Ramos (cell line): ENCODE measurements around the gene TCF7L1.

ENCODE experiments used
- in situ Hi-C: fragments of 300-500 bp; cut with MboI; formaldehyde crosslinking; loops from one replicate; pipeline ENCODE4 v1.14.3; 2022; ENCODE audit warnings: low sequenced_read_pairs; ENCODE audit not compliant: unreplicated experiment

The TCF7L1 gene

DNA sequence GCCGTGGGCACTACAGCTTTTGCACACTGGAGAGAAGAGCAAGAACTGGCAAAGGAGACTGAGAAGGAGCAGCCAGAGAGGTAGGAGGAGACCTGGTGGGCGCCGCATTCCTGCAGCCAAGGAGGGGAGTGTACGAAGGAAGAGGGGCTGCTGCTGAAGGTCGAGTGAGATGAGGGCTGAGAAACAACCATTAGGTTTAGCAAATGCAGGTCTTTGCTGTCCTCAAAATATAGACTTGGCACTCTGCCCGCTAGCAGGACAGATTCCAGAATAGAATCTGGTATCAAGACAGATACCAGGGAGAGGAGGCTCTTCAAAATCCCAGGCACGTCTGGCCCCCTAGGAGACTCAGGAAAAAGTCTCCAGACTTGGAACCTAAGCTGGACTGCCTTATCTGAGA, 111.6 kb downstream of the TCF7L1 start:
- in situ Hi-C loops: no loop called here

GRCh38 chr2:85245891-85246290, 112.7 kb downstream of the TCF7L1 start:
- in situ Hi-C loops: no loop called here

- in situ Hi-C loops: no loop called here
Measured at GRCh38 chr2:85246348-85246747, 113.2 kb downstream of the TCF7L1 start.

DNA sequence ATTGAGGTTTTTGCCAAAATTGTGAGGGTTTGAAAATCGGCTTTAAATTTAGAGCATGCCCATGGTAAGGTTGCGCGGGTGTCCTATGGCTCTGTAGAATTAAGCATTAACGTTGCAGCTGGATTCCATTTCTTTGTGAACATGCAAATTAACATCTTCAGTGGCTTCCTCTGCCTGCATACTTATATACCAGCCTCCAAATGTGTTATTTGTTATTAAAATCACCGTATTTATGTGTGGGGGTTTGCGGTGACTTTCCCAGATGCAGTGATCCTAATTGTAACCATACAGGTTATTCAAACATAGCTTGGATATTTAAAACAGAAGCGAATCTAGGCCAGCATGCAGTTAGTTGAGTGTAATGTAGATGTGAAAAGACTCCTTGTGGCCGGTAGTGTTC, 114.4 kb downstream of the TCF7L1 start:
- in situ Hi-C loops: no loop called here

GRCh38 chr2:85248773-85249509, 115.7 kb downstream of the TCF7L1 start:
- in situ Hi-C loops: no loop called here

- in situ Hi-C loops: no loop called here
Measured at GRCh38 chr2:85250045-85250444, 116.9 kb downstream of the TCF7L1 start.

GRCh38 chr2:85251070-85251616, 118.0 kb downstream of the TCF7L1 start:
- in situ Hi-C loops: no loop called here

DNA sequence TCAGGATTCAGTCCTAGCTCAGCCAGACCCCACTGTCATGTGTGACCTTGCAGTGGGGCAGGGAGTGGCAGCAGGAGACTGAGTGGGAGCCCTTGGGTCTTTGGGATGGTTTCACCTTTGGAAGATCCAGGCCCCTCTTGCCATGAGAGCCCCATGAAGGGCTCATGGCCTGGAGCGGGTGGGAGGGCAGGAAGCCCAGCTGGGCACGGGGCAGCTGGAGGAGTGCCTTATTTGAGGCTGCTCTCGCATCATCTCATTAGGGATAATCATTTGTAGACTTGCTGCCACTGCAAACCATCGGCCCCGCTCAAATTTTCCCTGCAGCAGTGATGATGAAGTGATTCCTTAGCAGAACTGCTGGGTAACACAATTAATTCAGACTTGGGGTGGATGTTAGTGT, 120.7 kb downstream of the TCF7L1 start:
- in situ Hi-C loops: no loop called here

GRCh38 chr2:85254540-85255300, 121.5 kb downstream of the TCF7L1 start:
- in situ Hi-C loops: no loop called here

GRCh38 chr2:85255456-85255812, 122.2 kb downstream of the TCF7L1 start:
- in situ Hi-C loops: no loop called here

- in situ Hi-C loops: no loop called here
Measured at GRCh38 chr2:85255813-85256594, 122.8 kb downstream of the TCF7L1 start.

DNA sequence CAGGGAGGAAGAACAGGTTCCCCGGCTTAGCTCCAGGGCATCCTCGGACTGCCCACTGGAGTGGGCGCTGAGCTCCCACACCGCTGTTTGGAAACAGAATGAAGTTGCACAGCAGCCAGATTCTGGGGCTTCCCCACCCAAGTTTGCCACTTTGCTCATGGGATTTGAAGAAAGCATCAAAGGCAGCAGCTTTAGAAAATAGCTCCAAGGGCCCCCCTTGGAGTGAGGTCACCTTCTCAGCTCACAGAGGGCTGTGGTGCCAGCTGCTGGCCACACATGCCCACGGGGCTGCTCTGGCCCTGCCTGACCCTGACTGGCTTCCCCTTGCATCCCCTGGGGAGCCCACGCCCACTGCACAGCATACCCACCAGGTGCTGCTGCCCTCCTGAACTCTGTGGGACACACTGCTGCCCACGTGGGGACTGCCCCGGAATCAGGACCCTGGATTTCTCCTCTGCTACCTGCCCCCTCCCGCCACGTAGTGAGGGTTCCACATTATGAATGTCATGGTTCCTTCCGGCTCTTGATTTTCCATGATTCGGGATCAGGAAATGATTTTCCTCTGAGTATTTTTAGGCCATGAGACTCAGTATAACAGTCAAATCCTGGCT, 124.3 kb downstream of the TCF7L1 start:
- in situ Hi-C loops: no loop called here

DNA sequence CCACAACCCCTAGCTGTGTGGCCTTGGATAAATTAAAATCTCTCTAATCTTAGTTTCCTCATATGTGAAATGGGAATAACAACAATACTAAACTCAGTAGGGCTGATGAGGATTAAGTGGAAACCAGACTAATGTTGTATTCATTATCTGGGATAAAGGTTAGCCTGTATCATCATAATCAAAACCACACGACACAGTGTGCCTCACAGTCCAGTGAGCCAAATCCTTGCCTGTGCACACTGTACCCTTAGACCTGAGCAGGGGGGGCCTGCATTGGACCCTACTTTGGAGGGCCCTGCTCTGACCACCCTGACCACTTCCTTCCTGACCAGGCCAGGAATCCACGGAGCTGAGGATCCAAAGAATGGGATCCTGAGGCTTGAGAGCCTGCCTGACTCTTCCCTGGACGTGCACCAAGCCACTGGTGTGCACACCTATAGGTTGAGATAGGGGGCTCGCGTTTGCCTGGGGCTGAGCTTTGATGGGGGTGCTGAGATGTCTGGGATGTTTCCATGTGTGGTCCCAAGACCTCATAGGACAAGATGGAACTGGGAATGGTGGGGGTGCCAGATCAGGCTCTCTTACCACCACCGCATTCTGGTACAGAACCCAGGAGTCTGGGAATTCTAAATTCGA, 124.9 kb downstream of the TCF7L1 start:
- in situ Hi-C loops: no loop called here

DNA sequence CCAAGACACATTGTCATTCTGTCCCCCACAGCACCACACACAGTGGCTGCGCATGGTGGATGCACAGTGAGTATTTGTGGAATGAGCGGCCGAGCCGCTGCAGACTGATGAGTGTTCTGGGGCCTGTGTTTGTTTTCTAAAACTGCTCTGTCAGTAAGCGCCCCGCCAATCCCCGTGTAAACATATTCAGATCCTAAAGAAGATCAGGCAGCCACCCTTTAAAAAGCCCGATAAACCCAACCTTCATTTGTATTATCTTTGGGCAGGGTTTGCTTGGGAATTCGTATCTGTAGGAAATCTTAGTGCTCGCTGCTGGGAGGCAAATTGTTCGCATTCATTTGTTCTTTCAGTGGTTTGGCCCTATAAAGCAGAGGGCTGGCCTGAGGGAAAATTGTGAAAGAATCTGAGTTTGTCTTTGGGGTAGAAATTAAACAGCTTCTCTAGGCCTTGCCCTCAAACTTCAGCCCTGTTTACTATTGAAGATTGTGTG, 126.0 kb downstream of the TCF7L1 start:
- in situ Hi-C loops: no loop called here

DNA sequence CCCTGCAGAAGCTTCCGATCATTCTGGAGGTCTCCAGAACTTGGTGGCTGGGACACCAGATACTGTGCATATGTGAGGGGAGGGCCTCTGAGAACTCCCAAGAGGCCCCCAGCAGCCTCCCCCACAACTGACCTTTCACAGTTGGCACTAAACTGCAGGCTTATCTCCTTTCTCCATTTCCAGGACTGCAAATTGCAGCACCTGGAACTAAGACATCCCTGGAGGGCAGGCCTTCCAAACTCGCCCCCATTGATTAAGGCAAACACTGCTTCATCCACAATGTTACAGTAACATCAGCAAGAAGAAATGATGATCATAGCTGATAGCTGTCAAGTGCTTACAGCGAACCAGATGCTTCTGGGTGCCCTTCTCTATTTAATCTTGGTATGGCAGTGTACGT, 126.7 kb downstream of the TCF7L1 start:
- in situ Hi-C loops: no loop called here

DNA sequence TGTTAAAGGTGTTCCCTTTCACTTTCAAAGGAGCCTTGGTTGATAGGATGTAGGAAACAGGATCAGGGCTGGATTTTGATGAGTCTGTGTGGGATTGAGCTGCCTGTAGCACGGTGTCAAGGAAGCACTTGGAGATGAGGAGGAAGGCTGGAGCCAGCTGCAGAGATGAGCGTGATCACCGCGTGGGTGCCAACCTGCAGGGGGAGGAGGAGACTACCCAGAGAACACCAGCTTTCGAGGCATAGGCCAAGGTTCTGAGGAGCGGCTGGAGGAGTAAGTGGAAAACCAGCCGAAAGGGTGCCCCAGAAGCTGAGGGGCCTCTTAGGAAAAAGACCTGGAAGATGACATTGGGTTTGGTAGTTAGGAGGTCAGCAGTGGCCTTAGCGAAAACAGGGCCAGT, 130.4 kb downstream of the TCF7L1 start:
- in situ Hi-C loops: no loop called here

- in situ Hi-C loops: no loop called here
Measured at GRCh38 chr2:85264471-85264870, 131.3 kb downstream of the TCF7L1 start.

DNA sequence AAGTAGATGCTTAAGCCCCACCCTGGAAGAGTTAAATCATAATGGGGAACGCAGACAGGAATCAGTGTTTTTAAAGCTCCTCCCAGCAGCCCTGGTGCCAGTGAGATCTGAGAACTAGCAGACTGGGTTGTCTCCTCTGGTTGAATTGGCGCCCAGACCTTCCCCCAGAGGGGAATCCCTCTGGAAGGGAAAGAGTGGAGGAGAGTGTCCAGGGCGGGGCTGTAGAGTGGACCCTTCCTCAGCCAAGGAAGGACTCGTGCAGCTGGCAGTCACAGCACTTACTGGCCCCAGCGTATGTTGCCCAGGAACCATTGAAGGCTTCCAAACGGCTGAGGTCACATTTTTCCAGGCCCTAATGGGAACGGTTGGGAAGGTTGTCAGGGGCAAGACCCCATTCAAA, 132.1 kb downstream of the TCF7L1 start:
- in situ Hi-C loops: no loop called here

DNA sequence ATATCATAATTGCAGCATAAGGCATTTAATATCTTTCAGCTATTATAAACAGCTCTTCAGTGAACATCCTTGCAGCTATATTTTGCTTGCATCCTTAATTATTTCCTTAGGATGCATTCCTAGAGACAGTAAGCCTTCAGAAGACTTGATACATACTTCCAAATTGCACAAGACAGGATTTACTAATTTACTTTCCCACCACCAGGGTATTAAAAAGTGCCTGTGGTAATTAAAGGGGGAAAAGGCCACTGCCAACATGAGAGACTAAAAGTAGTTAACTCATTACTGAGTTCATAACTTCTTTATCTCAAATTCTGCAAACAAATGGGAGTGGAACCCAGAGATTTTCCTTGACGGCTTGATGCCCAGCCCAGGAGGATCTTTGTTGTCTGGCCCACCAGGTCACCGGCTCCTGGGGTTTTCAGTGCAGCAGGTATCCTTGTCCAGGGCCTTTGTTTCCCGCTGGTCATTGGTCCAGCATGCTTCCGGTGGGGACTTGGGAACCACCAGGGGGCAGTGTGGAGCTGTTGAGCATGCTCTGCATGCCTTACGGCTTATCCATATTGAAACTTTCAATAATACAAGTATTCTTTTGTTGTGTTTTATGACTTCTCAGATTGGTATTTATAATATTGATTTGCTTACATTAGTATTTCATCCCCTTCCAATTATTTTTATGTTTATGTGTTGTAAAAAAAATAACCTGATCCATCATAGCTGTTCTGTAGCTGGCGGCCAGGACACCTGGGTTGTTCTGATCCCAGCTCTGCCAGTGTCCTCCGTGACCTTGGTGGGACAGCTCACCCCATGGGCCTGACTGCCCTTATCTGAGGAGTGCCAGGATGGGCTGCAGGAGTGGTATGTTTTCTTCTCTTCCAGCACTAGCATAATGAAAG, 133.2 kb downstream of the TCF7L1 start:
- in situ Hi-C loops: no loop called here
